Epidermal melanocyte (primary cell): Measurements from ENCODE around the gene TXLNG.

Experiments
- DNase-seq: peaks from one replicate; pipeline ENCODE4 v3.0.0; 2011; ENCODE audit warnings: low spot score; ENCODE audit not compliant: insufficient read length

Gene TXLNG

DNA sequence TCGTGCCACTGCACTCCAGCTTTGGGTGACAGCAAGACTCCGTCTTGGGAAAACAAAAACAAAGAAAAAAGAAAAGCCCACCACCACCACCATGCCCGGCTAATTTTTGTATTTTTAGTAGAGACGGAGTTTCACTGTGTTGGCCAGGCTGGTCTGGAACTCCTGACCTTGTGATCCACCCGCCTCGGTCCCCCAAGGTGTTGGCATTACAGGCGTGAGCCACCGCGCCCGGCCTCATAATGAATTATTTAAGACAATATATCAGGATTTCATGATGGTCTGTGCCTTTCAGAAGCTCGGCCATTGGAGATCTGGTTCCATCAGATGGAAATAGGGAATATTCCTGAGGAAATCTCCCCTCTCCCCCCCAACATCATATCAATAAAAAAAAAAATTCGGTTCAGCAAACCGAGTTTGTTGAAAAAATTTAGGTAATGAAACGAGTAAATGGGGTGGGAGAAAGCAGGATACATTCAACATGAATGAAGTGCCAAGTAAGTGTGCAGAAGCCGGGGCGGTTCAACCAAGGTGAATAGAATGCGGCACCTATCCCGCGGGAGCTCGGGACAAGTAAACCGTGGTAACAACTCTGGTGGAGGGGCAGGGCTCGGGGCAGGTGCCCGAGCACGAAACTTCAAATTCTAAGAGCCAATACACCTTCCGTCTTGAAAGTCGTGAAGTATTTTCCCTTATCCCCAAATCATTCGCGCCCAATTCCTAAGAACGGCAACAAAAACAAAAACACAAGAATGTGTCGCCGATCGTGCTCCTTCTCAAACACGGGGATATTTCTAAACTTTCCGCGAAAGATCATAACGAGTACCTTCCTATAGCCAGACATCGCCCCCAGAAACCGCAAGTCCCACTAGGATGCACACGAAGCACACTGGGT lies 773 bp upstream of the TXLNG start:
- DNase-seq = no peak

GRCh38 chrX:16786791-16787735 lies 797 bp downstream of the TXLNG start:
- DNase-seq = no peak

DNA sequence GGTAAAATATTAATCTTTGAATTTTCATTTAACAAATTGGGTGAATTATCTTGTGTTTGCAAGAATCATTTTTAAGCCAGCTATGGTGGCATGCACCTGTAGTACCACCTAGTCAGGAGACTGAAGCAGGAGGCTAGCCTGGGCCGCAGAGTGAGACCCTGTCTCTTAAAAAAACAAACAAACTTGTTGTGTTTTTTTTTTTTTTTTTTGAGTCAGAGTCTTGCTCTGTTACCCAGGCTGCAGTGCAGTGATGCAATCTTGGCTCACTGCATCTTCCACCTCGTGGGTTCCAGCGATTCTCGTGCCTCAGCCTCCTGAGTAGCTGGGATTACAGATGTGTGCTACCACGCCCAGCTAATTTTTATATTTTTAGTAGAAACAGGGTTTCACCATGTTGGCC lies 2.2 kb downstream of the TXLNG start:
- no peak for DNase-seq

- DNase-seq = no peak
These were observed 10.0 kb downstream of the TXLNG start for GRCh38 chrX:16796298-16796697.

DNA sequence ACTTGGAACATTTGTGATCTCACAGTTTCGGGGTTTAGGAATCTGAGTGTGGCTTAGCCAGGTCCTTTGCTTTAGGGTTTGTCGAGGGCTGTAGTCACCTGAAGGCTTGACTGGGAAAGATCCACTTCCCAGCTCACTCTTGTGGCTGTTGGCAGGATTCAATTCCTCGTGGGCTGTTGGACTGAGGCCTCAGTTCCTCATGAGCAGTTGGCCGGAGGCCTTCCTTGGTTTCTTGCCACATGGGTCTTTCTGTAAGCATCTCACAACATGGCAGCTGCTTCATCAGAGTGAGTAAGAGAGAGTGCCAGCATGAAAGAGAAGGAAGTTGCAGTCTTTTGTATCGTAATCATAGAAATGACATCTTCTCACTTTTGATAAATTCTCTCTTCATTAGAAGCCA lies 11.1 kb downstream of the TXLNG start:
- no peak for DNase-seq

- peak; percentile 22 for DNase-seq
These were observed 11.6 kb downstream of the TXLNG start for GRCh38 chrX:16797841-16798240.

- DNase-seq = no peak
These were observed 18.7 kb downstream of the TXLNG start for GRCh38 chrX:16804923-16805464.

DNA sequence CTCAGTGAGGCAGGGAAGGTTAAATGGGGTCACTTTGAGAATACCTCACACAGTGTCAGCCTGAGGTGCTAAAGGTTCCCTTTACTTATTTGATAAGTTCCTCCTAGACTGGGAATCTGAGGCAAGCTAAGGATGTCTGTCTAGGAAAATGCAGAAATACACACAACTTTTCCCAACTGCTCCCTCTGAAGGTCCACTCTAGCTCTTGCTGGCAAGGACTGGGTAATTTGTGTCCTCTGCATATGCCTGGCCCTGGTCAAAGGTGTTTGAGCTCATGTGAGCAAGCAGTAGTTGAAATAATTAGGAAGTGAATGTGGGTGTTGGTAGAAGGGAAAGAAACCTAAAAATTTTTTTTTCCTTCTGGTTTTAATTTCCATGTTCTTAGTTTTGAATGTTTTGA lies 21.3 kb downstream of the TXLNG start:
- DNase-seq = no peak

DNA sequence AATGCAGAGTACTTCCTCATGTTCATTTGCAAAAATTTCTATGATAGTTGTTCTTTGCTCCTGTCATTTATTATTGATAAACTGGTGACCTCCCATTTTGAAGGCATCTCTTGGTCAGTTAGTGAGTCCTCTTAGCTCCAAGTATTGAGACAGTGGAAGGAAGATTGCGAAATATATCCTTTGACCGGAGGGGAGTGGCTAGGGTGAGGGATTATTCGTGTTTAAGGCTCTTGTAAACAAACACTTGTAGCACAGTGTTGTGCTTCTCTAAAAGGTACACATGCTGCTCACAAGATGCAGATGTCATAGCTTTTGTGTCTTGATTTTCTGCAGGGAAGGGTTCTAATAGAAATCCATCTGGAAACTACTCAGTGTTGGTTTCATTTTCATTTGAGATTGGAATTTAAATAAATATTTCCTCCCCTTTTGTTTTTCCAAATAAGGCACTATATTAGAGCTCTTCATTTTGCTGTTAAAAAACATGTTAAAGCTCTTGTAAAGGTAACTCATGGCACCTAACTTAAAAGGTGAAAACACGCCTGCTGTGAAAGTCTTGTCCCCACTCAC lies 21.8 kb downstream of the TXLNG start:
- DNase-seq = peak; percentile 32

GRCh38 chrX:16814597-16814996 lies 28.3 kb downstream of the TXLNG start:
- no peak for DNase-seq

DNA sequence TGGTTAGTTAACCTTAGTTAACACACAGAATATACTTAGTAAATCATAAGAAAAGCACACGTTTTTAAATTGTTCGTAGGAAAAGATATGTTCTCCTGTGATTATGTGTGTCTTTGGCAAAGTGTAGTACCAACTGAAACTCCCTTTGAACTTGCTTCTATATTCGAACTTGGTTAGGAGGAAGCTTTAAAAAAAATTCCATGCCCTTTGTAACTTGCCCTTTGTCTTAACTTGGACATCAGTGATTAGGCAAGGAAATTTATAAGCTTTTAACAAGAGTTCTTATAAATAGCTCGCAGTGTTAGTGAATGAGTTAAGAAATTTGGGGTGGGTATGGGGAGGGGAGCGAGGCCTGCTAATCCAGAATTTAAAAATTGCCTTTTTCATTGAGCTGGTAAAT lies 33.4 kb downstream of the TXLNG start:
- DNase-seq = no peak

- no peak for DNase-seq
These were observed 36.5 kb downstream of the TXLNG start for GRCh38 chrX:16822723-16823122.

DNA sequence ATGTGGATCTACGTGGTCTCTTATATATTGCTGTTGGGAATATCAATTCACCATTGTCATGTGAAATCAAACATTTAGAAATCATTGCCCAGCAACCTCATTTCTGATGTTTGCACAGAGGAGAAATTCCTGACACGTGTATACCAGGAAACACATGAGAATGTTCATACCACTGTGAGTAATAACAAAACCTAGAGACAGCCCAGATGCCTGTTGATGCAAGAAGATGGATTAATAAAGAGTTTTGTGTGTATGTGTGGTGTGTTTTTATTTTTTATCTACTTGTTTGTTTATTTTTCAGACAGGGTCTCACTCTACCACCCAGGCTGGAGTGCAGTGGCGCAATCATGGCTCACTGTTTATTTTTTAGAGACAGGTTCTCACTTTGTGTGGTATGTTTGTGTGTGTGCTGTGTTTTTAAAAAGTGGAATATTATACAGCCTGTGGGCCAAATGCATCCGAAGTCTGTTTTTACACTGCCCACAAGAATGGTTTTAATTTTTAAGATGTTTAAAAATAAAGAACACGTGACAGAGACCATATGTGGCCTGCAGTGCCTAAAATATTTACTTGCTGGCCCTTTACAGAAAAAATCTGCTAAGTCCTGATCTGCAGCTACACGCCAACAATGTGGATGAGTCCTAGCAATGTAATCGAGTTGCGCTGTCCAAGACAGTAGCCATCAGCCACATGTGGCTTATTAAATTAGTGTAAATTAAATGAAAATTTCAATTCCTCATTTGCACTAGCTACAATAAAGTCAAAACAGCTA lies 39.2 kb downstream of the TXLNG start:
- no peak for DNase-seq

- peak; percentile 32 for DNase-seq
These were observed 39.9 kb downstream of the TXLNG start for GRCh38 chrX:16826207-16826606.

- DNase-seq = no peak
These were observed 41.0 kb downstream of the TXLNG start for GRCh38 chrX:16827225-16827624.

DNA sequence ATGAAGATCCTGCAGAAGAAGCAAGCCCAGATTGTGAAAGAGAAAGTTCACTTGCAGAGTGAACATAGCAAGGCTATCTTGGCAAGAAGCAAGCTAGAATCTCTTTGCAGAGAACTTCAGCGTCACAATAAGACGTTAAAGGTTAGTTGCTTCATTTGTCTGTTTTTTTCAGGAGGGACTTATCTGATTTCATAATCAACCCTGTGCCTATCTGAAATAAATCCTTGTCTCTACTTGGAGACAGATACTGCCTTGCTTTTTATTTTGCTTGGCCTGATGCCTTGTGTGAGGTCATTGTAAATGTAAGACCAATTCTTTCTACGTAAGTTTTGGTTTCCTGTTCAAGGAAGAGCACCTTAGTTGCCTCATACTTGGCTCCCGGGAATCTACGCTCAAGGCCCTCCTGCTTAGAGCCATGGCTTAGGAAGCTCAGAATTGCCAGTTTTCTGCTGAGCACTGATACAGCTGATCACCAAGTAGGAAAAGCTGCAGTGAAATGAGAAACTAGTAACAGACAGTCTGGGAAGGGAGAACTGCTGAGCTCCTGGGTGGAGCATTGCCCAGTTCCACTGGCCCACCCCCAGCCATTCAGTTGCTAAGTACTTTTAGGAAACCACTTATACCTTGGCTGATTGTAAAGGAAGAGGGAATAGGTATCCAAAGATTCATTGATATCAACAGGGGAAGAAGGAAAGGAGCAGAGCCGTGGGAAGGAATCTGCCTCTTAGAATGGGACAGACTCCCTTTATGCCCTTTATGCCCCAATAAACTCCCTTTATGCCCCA lies 42.0 kb downstream of the TXLNG start:
- no peak for DNase-seq

DNA sequence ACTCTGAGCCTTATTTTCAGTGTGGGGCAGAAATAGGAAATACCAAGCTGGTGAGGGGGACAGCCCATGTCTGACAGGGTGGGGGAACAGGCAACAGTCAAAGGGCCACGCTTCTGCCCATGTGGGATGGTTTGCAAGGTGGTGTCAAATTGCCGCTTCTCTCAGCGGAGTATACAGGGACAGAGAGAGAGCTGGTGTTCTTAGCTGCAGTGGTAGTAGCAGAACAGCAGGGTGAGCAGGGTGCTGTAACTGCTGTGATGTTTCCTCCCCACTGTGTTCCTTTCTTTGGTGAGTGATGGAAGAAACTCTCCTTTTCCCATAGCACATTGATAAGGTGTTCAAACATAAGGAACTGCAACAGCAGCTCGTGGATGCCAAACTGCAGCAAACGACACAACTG lies 46.0 kb downstream of the TXLNG start:
- DNase-seq = no peak

GRCh38 chrX:16834806-16835205 lies 48.5 kb downstream of the TXLNG start:
- no peak for DNase-seq

DNA sequence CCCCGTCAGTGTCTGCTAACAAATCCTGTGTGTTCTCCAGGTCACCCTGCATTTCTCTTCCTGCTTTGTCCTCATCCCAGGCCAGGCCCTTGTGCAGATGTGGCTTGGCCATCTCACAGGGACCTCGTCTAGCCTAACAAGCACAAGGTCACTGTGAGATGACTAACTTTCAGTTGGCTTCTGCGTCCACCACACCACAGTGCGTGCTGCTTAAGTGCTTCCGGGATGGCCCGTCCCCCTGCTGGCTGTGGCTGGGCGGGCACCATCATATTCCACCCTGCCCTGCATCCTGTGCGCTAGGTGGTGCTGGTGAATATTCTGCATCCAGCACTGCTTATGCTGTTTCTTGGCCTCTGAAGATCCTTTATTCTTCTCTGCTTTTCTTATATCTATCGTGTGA lies 50.1 kb downstream of the TXLNG start:
- DNase-seq = no peak
